Fibroblast of the aortic adventitia (primary cell): ENCODE measurements around the gene SLFN13. TPM values are rescaled to one million over a fixed set of nuclear protein-coding genes. Genes with fewer than 3 reads are reported as not detected.

ENCODE experiments used
- DNase-seq: peaks from one replicate; pipeline ENCODE4 v3.0.0-alpha.2; 2010; ENCODE audit warnings: low read depth
- H3K4me3 ChIP-seq: 2 replicates; pipeline ENCODE4 v1.5.1; 2011; ENCODE audit warnings: low read depth, mild to moderate bottlenecking, control low read depth, low read length, moderate library complexity
- CTCF ChIP-seq: IDR thresholded peaks from 2 replicates; pipeline ENCODE4 v1.5.1; 2011; ENCODE audit warnings: mild to moderate bottlenecking, low read length, control low read depth, inconsistent platforms; ENCODE audit not compliant: insufficient read depth
- total RNA-seq: library from RNA; depleted of rRNA; stranded (reverse); fragments of >200 nt; gene quantifications from 2 replicates; pipeline ENCODE4 v1.2.3, GENCODE V29; 2012; ENCODE audit warnings: low replicate concordance

The SLFN13 gene
- total RNA-seq, 1 donor = 1.7 TPM

- H3K4me3 ChIP-seq = peak overlapping the region; percentile 69
- peak; percentile 61 for DNase-seq
- TF ChIP-seq CTCF = no peak
Measured at GRCh38 chr17:35486920-35487732, 38.6 kb upstream of the SLFN13 start.

GRCh38 chr17:35479271-35479670, 30.7 kb upstream of the SLFN13 start:
- no peak for DNase-seq

GRCh38 chr17:35477248-35477647, 28.7 kb upstream of the SLFN13 start:
- TF ChIP-seq CTCF = no peak
- no peak overlapping the region for H3K4me3 ChIP-seq
- no peak for DNase-seq

More at GRCh38 chr17:35479271-35479670, 30.7 kb upstream of the SLFN13 start:
- no peak overlapping the region for H3K4me3 ChIP-seq
- TF ChIP-seq CTCF = no peak

- no peak for DNase-seq
Measured at GRCh38 chr17:35476283-35476820, 27.8 kb upstream of the SLFN13 start.

GRCh38 chr17:35468475-35468874, 19.9 kb upstream of the SLFN13 start:
- no peak for DNase-seq
- no peak for TF ChIP-seq CTCF
- H3K4me3 ChIP-seq = no peak overlapping the region

More at GRCh38 chr17:35476283-35476820, 27.8 kb upstream of the SLFN13 start:
- H3K4me3 ChIP-seq = no peak overlapping the region
- TF ChIP-seq CTCF = no peak

- no peak overlapping the region for H3K4me3 ChIP-seq
- no peak for TF ChIP-seq CTCF
- no peak for DNase-seq
Measured at GRCh38 chr17:35467824-35468223, 19.3 kb upstream of the SLFN13 start.
